ENCODE measurements around the gene TMOD1. TPM values are rescaled to one million over a fixed set of nuclear protein-coding genes. Genes with fewer than 3 reads are reported as not detected.

The TMOD1 gene
- polyA plus RNA-seq, 1 of the 3 experiments (the other 2 are of a cell fraction) = 0.54 TPM

DNA sequence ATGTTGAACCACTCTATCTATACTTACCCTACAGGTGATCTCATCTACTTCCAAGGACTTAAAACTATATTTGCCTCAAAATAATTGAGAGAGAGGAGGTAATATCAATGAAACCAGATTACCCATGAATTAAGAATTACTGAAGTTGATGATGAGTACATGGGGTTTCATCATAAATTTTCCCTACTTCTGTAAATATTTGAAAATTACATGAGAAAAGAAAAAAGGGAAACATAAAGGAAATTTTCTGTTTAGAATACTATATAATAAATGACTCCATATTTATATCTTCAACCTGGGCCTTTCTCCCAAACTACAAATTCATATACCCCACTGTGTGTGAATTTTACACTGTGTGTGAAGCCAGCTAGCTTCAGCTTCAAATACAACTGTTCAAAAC is 129.1 kb downstream of the TMOD1 start:
- Histone ChIP-seq H3K27me3 (ENCODE audit: insufficient read depth) (no peaks in the 10 kb centered on the region), H3K79me2 (ENCODE audit: insufficient read depth) (peaks cover 78% of the 10 kb centered on the region), H3F3A (replicated peaks; ENCODE audit: insufficient read depth) (peaks cover 20% of the 10 kb centered on the region), H3K4me1 (ENCODE audit: control insufficient read depth in 1 of 2, insufficient read depth in 2 of 2, low read depth in 1 of 2, low read length in 1 of 2) (peaks cover 10 to 12% of the 10 kb centered on the region in 2 experiments; a peak in 3 of 4 replicates), H3K9me3 (no peaks in the 10 kb centered on the region), H2AFZ (ENCODE audit: low read depth) (no peak overlapping the region), H3K27ac (ENCODE audit: low read depth in 2 of 2, low read length in 1 of 2) (no peak overlapping the region), H3K9me2 (no peaks in the 10 kb centered on the region), H3K36me3 (replicated peaks in 1 of 2; ENCODE audit: control insufficient read depth in 1 of 2, insufficient read depth in 2 of 2, low read length in 1 of 2) (peaks cover 2 to 20% of the 10 kb centered on the region in 2 experiments), H4K20me1 (ENCODE audit: insufficient read depth) (0 out of 2 replicates have a peak, but pooled peaks cover under 1% of the 10 kb centered on the region), H3K4me3 (ENCODE audit: low read depth in 2 of 2, low read length in 1 of 2) (no peak overlapping the region), H3K4me2 (no peak overlapping the region), H3K9ac (no peak overlapping the region)
- ChIA-PET CTCF (interaction anchor here (0.6 to 6.6 kb wide), 2 partner anchors 15 to 127 kb away, joined by 3 to 41 read pairs; no protein-coding TSS in a partner anchor), POLR2A (no interaction called here)
- no peak for TF ChIP-seq RAD21 (IDR thresholded peaks at IDR 0.05; ENCODE audit: low read length)
- no peak for TF ChIP-seq GABPA (IDR thresholded peaks at IDR 0.05; ENCODE audit: low read depth)
- TF ChIP-seq GATA2 (CRISPR knock-in tag; IDR thresholded peaks at IDR 0.05) = no peak
- no peak for TF ChIP-seq NRF1 (IDR thresholded peaks at IDR 0.05; ENCODE audit: low read depth, low read length)
- TF ChIP-seq, protein P1, sequence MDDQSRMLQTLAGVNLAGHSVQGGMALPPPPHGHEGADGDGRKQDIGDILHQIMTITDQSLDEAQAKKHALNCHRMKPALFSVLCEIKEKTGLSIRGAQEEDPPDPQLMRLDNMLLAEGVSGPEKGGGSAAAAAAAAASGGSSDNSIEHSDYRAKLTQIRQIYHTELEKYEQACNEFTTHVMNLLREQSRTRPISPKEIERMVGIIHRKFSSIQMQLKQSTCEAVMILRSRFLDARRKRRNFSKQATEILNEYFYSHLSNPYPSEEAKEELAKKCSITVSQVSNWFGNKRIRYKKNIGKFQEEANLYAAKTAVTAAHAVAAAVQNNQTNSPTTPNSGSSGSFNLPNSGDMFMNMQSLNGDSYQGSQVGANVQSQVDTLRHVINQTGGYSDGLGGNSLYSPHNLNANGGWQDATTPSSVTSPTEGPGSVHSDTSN (IDR thresholded peaks at IDR 0.05) = no peak
- TF ChIP-seq, protein P2, sequence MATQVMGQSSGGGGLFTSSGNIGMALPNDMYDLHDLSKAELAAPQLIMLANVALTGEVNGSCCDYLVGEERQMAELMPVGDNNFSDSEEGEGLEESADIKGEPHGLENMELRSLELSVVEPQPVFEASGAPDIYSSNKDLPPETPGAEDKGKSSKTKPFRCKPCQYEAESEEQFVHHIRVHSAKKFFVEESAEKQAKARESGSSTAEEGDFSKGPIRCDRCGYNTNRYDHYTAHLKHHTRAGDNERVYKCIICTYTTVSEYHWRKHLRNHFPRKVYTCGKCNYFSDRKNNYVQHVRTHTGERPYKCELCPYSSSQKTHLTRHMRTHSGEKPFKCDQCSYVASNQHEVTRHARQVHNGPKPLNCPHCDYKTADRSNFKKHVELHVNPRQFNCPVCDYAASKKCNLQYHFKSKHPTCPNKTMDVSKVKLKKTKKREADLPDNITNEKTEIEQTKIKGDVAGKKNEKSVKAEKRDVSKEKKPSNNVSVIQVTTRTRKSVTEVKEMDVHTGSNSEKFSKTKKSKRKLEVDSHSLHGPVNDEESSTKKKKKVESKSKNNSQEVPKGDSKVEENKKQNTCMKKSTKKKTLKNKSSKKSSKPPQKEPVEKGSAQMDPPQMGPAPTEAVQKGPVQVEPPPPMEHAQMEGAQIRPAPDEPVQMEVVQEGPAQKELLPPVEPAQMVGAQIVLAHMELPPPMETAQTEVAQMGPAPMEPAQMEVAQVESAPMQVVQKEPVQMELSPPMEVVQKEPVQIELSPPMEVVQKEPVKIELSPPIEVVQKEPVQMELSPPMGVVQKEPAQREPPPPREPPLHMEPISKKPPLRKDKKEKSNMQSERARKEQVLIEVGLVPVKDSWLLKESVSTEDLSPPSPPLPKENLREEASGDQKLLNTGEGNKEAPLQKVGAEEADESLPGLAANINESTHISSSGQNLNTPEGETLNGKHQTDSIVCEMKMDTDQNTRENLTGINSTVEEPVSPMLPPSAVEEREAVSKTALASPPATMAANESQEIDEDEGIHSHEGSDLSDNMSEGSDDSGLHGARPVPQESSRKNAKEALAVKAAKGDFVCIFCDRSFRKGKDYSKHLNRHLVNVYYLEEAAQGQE (IDR thresholded peaks at IDR 0.05; ENCODE audit: low read depth, low read length) = no peak
- no peak for TF ChIP-seq SMC3 (IDR thresholded peaks at IDR 0.05; ENCODE audit: low read depth, low read length)
- no peak for TF ChIP-seq FOXM1 (IDR thresholded peaks at IDR 0.05; ENCODE audit: low read depth)
- TF ChIP-seq CHD2 (IDR thresholded peaks at IDR 0.05; ENCODE audit: low read length, partially characterized antibody) = no peak
- TF ChIP-seq TEAD4 (IDR thresholded peaks at IDR 0.05; ENCODE audit: borderline replicate concordance, insufficient read depth) = no peak
- TF ChIP-seq EZH2phosphoT487 (IDR thresholded peaks at IDR 0.05; ENCODE audit: borderline replicate concordance, low read depth) = no peak
- TF ChIP-seq RXRA (IDR thresholded peaks at IDR 0.05; ENCODE audit: borderline replicate concordance, low read depth) = no peak
- TF ChIP-seq JUND (IDR thresholded peaks at IDR 0.05) = no peak
- TF ChIP-seq, protein P3, sequence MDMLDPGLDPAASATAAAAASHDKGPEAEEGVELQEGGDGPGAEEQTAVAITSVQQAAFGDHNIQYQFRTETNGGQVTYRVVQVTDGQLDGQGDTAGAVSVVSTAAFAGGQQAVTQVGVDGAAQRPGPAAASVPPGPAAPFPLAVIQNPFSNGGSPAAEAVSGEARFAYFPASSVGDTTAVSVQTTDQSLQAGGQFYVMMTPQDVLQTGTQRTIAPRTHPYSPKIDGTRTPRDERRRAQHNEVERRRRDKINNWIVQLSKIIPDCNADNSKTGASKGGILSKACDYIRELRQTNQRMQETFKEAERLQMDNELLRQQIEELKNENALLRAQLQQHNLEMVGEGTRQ (IDR thresholded peaks at IDR 0.05; ENCODE audit: borderline replicate concordance, low read depth, low read length) = no peak
- TF ChIP-seq TCF12 (IDR thresholded peaks at IDR 0.05) = no peak
- no peak for TF ChIP-seq TAF1 (IDR thresholded peaks at IDR 0.05; ENCODE audit: borderline replicate concordance, low read depth, low read length)
- TF ChIP-seq RFX5 (IDR thresholded peaks at IDR 0.05; ENCODE audit: low read length) = no peak
- TF ChIP-seq FOSL2 (IDR thresholded peaks at IDR 0.05; ENCODE audit: borderline replicate concordance, low read depth) = no peak
- no peak for TF ChIP-seq FOXJ3 (CRISPR knock-in tag; IDR thresholded peaks at IDR 0.05)
- no peak for TF ChIP-seq ELF1 (IDR thresholded peaks at IDR 0.05)
- no peak for DNase-seq
